DMS114 treated with DMSO at 0.1 percent for 48 hours (cell line): ENCODE results near the gene DRC1.

Experiments used
- DNase-seq: peaks from one replicate; lab custom pipeline; 2025; ENCODE audit not compliant: unreplicated experiment; lab: John Stamatoyannopoulos, UW

The DRC1 gene

GRCh38 chr2:26475832-26476501, 74.2 kb downstream of the DRC1 start:
- DNase-seq: no peak

GRCh38 chr2:26477126-26477910, 75.6 kb downstream of the DRC1 start:
- DNase-seq: no peak

- DNase-seq: no peak
These were observed 76.2 kb downstream of the DRC1 start, which contains the start of gene OTOF for GRCh38 chr2:26477911-26478253. Gene OTOF, minus strand, starts transcription at chr2:26478124.

GRCh38 chr2:26478366-26478765, 76.6 kb downstream of the DRC1 start:
- no peak for DNase-seq

- no peak for DNase-seq
These were observed 77.5 kb downstream of the DRC1 start for GRCh38 chr2:26479131-26479788.

- no peak for DNase-seq
These were observed 78.3 kb downstream of the DRC1 start for GRCh38 chr2:26479789-26480565.

- no peak for DNase-seq
These were observed 79.1 kb downstream of the DRC1 start for GRCh38 chr2:26480566-26481423.

GRCh38 chr2:26481706-26482105, 80.0 kb downstream of the DRC1 start:
- no peak for DNase-seq

- DNase-seq: no peak
These were observed 80.7 kb downstream of the DRC1 start for GRCh38 chr2:26482211-26483026.

GRCh38 chr2:26483027-26483326, 81.3 kb downstream of the DRC1 start:
- no peak for DNase-seq

- no peak for DNase-seq
These were observed 81.8 kb downstream of the DRC1 start for GRCh38 chr2:26483516-26483915.

GRCh38 chr2:26483957-26484565, 82.3 kb downstream of the DRC1 start:
- DNase-seq: no peak

GRCh38 chr2:26484579-26484978, 82.9 kb downstream of the DRC1 start:
- DNase-seq: no peak

- no peak for DNase-seq
These were observed 83.4 kb downstream of the DRC1 start for GRCh38 chr2:26485099-26485498.

- no peak for DNase-seq
These were observed 84.2 kb downstream of the DRC1 start for GRCh38 chr2:26485725-26486418.

- no peak for DNase-seq
These were observed 85.1 kb downstream of the DRC1 start for GRCh38 chr2:26486789-26487188.

GRCh38 chr2:26487192-26487591, 85.5 kb downstream of the DRC1 start:
- no peak for DNase-seq

- no peak for DNase-seq
These were observed 86.9 kb downstream of the DRC1 start for GRCh38 chr2:26488463-26489212.
